Measurements from ENCODE around the gene PAK1. TPM values are rescaled to one million over a fixed set of nuclear protein-coding genes. Genes with fewer than 3 reads are reported as not detected.

Gene PAK1
- polyA plus RNA-seq, 1 experiment = 62.3 TPM

DNA sequence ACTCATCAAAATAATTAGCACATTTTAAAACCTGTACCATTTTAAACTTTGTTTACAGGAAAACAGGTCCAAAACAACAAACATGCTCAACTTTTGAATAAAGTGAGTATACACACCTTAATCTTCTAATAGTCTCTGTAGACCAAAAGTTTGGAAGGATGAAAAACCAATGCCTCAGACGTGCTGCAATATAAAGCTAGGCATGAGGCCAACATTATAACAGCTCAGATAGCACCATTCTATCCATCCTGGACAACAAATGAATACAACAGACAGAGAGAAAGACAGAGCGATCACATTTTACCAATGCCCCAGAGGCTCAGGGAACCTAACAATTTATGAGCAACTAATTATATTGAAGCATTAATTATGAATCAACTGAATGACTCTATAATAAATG, 77.0 kb downstream of the PAK1 start:
- POLR2A ChIA-PET = no interaction called here
- Histone ChIP-seq H3K4me3 (ENCODE audit: low read depth, low read length) (no peak overlapping the region), H3K36me3 (ENCODE audit: control insufficient read depth, insufficient read depth, low read length) (no peaks in the 10 kb centered on the region), H3K27me3 (ENCODE audit: control insufficient read depth, insufficient read depth, low read length) (no peaks in the 10 kb centered on the region)
- no peak for DNase-seq (ENCODE audit: low read depth)
- CTCF ChIA-PET = no interaction called here
- TF ChIP-seq, protein P1, sequence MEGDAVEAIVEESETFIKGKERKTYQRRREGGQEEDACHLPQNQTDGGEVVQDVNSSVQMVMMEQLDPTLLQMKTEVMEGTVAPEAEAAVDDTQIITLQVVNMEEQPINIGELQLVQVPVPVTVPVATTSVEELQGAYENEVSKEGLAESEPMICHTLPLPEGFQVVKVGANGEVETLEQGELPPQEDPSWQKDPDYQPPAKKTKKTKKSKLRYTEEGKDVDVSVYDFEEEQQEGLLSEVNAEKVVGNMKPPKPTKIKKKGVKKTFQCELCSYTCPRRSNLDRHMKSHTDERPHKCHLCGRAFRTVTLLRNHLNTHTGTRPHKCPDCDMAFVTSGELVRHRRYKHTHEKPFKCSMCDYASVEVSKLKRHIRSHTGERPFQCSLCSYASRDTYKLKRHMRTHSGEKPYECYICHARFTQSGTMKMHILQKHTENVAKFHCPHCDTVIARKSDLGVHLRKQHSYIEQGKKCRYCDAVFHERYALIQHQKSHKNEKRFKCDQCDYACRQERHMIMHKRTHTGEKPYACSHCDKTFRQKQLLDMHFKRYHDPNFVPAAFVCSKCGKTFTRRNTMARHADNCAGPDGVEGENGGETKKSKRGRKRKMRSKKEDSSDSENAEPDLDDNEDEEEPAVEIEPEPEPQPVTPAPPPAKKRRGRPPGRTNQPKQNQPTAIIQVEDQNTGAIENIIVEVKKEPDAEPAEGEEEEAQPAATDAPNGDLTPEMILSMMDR (IDR thresholded peaks at IDR 0.05; ENCODE audit: insufficient read depth, low read depth, low read length) = no peak

- no peak for DNase-seq (ENCODE audit: low read depth)
- TF ChIP-seq, protein P1 (IDR thresholded peaks at IDR 0.05; ENCODE audit: insufficient read depth, low read depth, low read length) = no peak
- POLR2A ChIA-PET = interaction anchor here (0.9 kb wide), 1 partner anchor 11 kb away, joined by 4 read pairs; no protein-coding TSS in a partner anchor
- H3K4me3 ChIP-seq (ENCODE audit: low read depth, low read length) = no peak overlapping the region
- CTCF ChIA-PET = no interaction called here
- no peaks in the 10 kb centered on the region for H3K27me3 ChIP-seq (ENCODE audit: control insufficient read depth, insufficient read depth, low read length)
- no peaks in the 10 kb centered on the region for H3K36me3 ChIP-seq (ENCODE audit: control insufficient read depth, insufficient read depth, low read length)
Measured at GRCh38 chr11:77396305-77396704, 77.6 kb downstream of the PAK1 start.

DNA sequence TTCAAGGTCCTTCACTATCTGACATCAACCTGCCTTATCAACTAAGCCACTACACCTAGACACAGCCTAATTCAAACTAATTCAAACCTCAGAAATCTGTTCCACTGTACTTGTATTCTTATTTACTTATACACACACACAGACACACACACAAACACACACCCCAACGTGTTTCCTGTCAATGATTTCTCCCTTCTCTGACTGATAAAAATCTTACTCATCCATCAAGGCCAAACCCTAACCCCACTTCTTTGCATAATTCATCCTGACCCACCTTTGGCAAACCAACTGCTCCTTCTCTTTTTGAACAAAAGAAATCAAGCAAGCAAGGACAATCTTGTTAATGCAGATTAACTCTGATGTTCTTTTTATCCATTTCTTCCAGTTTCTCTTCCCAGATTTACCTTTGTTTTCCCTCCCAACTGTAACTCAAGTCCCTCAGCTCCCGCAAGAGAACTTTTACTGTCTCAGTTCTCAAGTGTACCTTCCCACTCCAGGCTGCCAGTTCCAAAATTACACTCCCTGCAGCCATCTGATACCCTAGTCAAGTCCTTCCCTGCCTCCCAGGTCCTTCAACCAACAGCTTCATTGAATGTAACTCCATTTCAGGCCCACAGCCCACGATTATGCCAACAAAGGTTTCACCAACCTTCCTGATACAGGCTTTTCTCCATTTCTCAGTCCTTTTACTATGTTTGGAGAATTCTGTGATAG, 78.3 kb downstream of the PAK1 start:
- DNase-seq (ENCODE audit: low read depth) = no peak
- Histone ChIP-seq H3K36me3 (ENCODE audit: control insufficient read depth, insufficient read depth, low read length) (no peaks in the 10 kb centered on the region), H3K27me3 (ENCODE audit: control insufficient read depth, insufficient read depth, low read length) (no peaks in the 10 kb centered on the region), H3K4me3 (ENCODE audit: low read depth, low read length) (no peak overlapping the region)
- TF ChIP-seq, protein P1 (IDR thresholded peaks at IDR 0.05; ENCODE audit: insufficient read depth, low read depth, low read length) = no peak
- ChIA-PET CTCF (no interaction called here), POLR2A (interaction anchor here (0.9 kb wide), 1 partner anchor 12 kb away, joined by 4 read pairs; no protein-coding TSS in a partner anchor)

- DNase-seq (ENCODE audit: low read depth) = no peak
- Histone ChIP-seq H3K27me3 (ENCODE audit: control insufficient read depth, insufficient read depth, low read length) (no peaks in the 10 kb centered on the region), H3K4me3 (ENCODE audit: low read depth, low read length) (no peak overlapping the region), H3K36me3 (ENCODE audit: control insufficient read depth, insufficient read depth, low read length) (no peaks in the 10 kb centered on the region)
- POLR2A ChIA-PET = no interaction called here
- TF ChIP-seq, protein P1 (IDR thresholded peaks at IDR 0.05; ENCODE audit: insufficient read depth, low read depth, low read length) = no peak
- CTCF ChIA-PET = no interaction called here
Measured at GRCh38 chr11:77392842-77393241, 81.1 kb downstream of the PAK1 start.

DNA sequence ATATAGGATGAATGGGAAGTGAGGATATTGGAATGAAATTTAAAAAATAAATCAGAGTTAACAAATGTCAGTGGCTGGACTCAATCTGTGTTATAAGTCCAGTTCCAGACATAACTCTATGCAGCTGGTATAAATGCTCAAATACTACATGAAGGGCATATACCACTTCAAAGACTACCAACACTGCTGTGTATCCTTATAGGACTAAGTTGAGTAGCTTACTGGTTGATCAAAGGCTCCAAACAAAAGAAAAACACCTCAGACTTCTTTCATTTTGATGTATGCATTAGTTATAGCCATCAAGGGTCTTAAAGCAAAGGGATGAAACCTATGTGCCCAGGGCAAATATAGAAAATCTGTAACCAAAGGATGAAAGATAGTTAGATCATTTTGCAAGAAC, 86.2 kb downstream of the PAK1 start:
- no peak overlapping the region for H3K4me3 ChIP-seq (ENCODE audit: low read depth, low read length)
- H3K27me3 ChIP-seq (ENCODE audit: control insufficient read depth, insufficient read depth, low read length) = no peaks in the 10 kb centered on the region
- POLR2A ChIA-PET = no interaction called here
- CTCF ChIA-PET = interaction anchor here (1.3 kb wide), 1 partner anchor 192 kb away, joined by 3 read pairs; no protein-coding TSS in a partner anchor
- no peak for DNase-seq (ENCODE audit: low read depth)
- no peaks in the 10 kb centered on the region for H3K36me3 ChIP-seq (ENCODE audit: control insufficient read depth, insufficient read depth, low read length)
- TF ChIP-seq, protein P1 (IDR thresholded peaks at IDR 0.05; ENCODE audit: insufficient read depth, low read depth, low read length) = no peak
